ENCODE results near the gene MNDA.

Gene MNDA
- total RNA-seq = 0 to 6.7 (median 0.13) reads per million in 9 experiments

DNA sequence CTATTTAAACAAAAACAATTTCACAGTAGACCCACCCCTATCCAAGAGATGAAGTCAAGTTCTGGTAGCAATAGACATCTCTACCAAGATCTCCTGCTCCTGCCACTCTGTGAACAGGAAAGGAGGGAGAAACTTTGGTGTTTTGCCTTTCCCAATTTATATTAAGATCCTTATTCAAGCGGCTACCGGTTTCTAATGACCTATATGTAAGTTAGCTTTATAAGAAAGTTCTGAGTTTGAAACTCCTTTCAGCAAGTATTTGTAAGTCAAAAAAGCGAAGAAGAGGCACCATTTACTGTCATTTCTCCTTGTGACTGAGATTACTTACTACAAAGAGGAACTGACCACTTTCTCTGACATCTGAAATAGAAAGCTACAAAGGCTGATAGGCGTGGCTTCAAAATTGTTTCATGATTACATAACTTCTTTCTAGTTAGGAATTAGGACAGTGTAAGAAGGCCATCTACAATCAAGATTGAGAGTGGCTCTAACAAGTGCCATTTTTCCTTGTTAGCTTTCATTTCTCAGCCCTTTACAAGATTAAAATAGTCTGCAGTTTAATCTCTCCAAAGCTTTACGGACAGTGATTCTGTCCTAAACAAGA lies at the start of gene MNDA:
MNDA (plus strand) TSS at position 448 of the 604 bp plus-strand sequence. CDS start 10,803 bp downstream, outside the sequence.
- Mint-ChIP-seq H3K9me3 (peaks cover 2 to 14% of the 10 kb centered on the region in 2 donors), H3K4me1 (ENCODE audit: low read depth in 2 of 2) (peaks cover 6 to 25% of the 10 kb centered on the region in 2 donors), H3K27me3 (no peaks in the 10 kb centered on the region), H3K4me3 (peak within 1 kb of the TSS; percentile 12 to 63), H3K27ac (peak within 1 kb of the TSS in 1 of 2 donors; percentile 88), H3K36me3 (ENCODE audit: insufficient read depth) (no peaks in the 10 kb centered on the region)
- no peak for DNase-seq
- peak; percentile 29 for ATAC-seq (replicated peaks)

DNA sequence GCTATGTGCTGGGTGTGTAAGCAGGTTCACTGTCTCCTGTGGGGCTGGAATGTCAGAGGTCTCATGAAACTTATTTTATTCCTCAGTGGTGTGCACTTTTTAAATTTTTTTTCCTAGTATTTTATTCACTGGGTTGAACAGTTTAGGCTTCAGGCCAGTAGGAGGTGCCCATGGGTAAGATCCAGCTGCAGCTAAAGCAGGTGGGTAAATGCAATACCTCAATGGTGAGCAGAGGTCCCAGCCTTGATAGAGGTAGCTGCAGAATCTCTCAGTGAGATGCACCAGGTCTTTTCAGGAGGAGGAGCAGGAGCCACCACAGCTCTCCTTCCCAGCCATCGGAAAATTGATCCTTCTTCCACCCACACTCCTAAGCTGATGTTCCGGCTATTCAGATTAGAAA lies 37.5 kb upstream of the MNDA start:
- Mint-ChIP-seq H3K4me1 (ENCODE audit: low read depth in 2 of 2) (peaks cover 0 to 2% of the 10 kb centered on the region in 2 donors), H3K4me3 (no peak overlapping the region), H3K36me3 (ENCODE audit: insufficient read depth) (no peaks in the 10 kb centered on the region), H3K27ac (no peak overlapping the region), H3K9me3 (no peaks in the 10 kb centered on the region), H3K27me3 (no peaks in the 10 kb centered on the region)
- ATAC-seq (replicated peaks) (peak; percentile 78), DNase-seq (peak; percentile 37 to 53 (median 37))

DNA sequence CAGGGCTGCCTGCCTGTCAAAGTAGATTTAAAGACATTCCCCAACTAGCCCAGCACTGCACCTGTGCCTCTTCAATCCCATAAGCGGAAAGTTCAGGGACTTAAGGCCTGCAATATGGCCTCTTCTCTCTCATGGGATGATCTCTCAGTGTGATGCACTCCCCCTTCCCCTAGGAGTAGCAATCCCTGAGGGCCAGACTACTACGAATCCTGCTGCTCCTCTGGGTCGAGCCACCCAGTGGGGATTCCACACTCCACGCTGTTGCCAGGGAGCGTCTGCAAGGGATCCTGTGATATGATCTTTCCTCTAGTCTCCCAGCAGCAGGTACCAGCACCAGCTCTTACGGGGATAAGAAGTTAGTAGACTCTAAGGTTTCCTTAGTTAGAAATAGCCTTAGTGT lies 36.9 kb upstream of the MNDA start:
- H3K27me3 Mint-ChIP-seq = no peaks in the 10 kb centered on the region
- H3K27ac Mint-ChIP-seq = no peak overlapping the region
- H3K4me1 Mint-ChIP-seq (ENCODE audit: low read depth in 2 of 2) = peaks cover 0 to 5% of the 10 kb centered on the region in 2 donors
- no peak for ATAC-seq (replicated peaks)
- no peaks in the 10 kb centered on the region for H3K36me3 Mint-ChIP-seq (ENCODE audit: insufficient read depth)
- no peak for DNase-seq
- H3K4me3 Mint-ChIP-seq = no peak overlapping the region
- no peaks in the 10 kb centered on the region for H3K9me3 Mint-ChIP-seq

DNA sequence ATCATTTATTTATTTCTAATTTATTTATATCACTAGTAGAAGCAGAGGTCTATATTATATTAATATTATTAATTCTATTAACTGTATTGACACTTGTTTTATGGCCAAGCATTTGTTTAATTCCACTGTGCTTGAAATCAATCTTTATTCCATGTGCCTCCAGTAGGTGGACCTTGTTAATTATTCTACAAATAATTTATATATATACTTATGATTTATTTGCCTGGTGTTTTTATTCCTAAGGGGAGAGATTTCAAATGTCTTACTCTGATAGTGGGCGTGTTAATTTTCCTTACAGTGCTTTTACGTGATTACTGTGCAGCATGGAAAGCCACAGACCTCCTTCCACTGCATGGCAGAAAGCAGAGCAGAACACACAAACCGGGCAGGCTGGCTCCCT lies 32.6 kb upstream of the MNDA start:
- Mint-ChIP-seq H3K27me3 (peaks cover 0 to 9% of the 10 kb centered on the region in 2 donors), H3K27ac (no peak overlapping the region), H3K9me3 (no peaks in the 10 kb centered on the region), H3K4me3 (no peak overlapping the region), H3K36me3 (ENCODE audit: insufficient read depth) (no peaks in the 10 kb centered on the region), H3K4me1 (ENCODE audit: low read depth in 2 of 2) (peaks cover 0 to 7% of the 10 kb centered on the region in 2 donors)
- no peak for DNase-seq
- no peak for ATAC-seq (replicated peaks)

DNA sequence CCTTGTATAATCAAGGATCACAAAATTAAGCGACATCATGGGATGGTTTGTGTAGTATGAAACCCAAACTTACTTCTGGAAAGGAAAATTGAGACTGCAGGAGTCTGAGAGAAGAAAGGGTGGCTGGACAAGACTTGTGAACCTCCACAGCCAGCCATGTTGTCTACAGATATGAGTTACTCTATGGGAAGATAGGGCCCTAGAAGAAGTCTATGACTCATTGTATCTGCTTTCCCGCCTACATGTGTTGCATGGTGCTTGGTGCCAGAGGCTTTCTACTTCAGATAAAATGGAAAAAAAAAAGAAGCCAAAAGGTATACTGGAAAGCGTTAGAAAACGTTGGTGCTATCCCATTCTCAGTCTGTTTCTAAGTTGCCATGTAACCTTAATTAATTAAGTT lies 31.5 kb upstream of the MNDA start:
- Mint-ChIP-seq H3K4me1 (ENCODE audit: low read depth in 2 of 2) (peaks cover 0 to 7% of the 10 kb centered on the region in 2 donors), H3K4me3 (no peak overlapping the region), H3K9me3 (no peaks in the 10 kb centered on the region), H3K27me3 (peaks cover 0 to 9% of the 10 kb centered on the region in 2 donors), H3K36me3 (ENCODE audit: insufficient read depth) (no peaks in the 10 kb centered on the region), H3K27ac (no peak overlapping the region)
- DNase-seq (no peak), ATAC-seq (replicated peaks) (no peak)

DNA sequence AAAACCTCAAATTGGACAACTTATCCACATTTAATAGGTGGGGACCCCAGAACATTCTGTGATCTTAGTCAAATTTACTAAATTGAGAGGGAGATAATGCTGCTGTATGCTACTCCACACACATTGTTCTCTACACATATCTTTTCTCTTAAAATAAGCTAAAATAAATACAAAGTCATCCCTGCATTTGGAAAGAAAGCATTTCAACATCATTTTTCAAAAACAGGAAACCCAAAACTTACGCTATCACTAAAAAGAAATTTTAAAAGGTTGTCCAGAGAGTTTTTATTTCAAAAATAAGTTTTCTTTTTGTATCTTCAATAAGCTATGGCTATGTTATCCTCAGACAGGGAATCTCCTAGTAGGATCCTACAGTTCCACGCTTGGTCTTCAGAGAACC lies 30.6 kb upstream of the MNDA start:
- ATAC-seq (replicated peaks) = no peak
- peaks cover 0 to 6% of the 10 kb centered on the region in 2 donors for H3K4me1 Mint-ChIP-seq (ENCODE audit: low read depth in 2 of 2)
- no peak for DNase-seq
- H3K4me3 Mint-ChIP-seq = no peak overlapping the region
- peaks cover 0 to 9% of the 10 kb centered on the region in 2 donors for H3K27me3 Mint-ChIP-seq
- H3K27ac Mint-ChIP-seq = no peak overlapping the region
- no peaks in the 10 kb centered on the region for H3K36me3 Mint-ChIP-seq (ENCODE audit: insufficient read depth)
- no peaks in the 10 kb centered on the region for H3K9me3 Mint-ChIP-seq

DNA sequence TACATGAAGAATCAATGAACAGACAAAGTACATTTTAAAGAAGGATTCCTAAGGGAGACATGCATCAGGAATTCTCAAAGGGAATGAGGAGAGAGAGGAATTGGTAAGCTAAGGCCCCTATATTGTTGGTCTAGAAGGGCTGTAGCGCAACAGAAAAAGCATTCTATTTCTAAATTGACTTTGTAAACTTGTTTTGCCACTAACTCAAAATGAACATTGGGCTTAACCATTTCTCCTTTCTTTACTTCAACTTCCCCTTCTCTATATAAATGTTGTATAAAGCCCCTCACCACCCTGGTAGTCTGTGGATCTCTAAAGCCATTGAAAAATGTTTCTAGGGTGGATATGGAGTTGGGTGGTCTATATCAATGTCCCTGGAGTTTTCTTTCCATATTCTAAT lies 29.8 kb upstream of the MNDA start:
- Mint-ChIP-seq H3K9me3 (no peaks in the 10 kb centered on the region), H3K36me3 (ENCODE audit: insufficient read depth) (no peaks in the 10 kb centered on the region), H3K4me1 (ENCODE audit: low read depth in 2 of 2) (peaks cover 0 to 4% of the 10 kb centered on the region in 2 donors), H3K27me3 (peaks cover 0 to 9% of the 10 kb centered on the region in 2 donors), H3K27ac (no peak overlapping the region), H3K4me3 (no peak overlapping the region)
- DNase-seq (no peak), ATAC-seq (replicated peaks) (no peak)

DNA sequence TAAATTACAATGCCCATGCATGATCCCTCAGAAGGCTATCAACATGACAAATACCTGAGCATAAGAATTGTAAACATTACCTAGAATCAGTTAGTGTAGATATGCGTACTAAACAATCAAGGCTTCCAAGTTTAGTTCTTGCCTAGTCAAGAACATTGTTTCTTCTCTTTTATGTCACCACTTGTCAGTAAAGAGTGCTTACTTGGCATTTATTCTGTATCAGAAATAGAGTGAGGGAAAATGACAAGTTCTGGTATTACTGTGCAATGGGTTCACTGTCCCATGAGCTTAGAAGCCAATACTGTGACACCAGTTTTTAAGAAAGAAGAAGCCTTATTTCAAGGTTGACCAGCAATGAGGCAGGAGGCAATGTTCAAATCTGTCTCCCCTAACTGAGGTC lies 27.5 kb upstream of the MNDA start:
- DNase-seq (no peak), ATAC-seq (replicated peaks) (no peak)
- H3K36me3 Mint-ChIP-seq (ENCODE audit: insufficient read depth) = peaks cover under 1% of the 10 kb centered on the region
- no peak overlapping the region for H3K27ac Mint-ChIP-seq
- peaks cover 0 to 4% of the 10 kb centered on the region in 2 donors for H3K4me1 Mint-ChIP-seq (ENCODE audit: low read depth in 2 of 2)
- H3K9me3 Mint-ChIP-seq = no peaks in the 10 kb centered on the region
- peaks cover 0 to 10% of the 10 kb centered on the region in 2 donors for H3K27me3 Mint-ChIP-seq
- H3K4me3 Mint-ChIP-seq = no peak overlapping the region

DNA sequence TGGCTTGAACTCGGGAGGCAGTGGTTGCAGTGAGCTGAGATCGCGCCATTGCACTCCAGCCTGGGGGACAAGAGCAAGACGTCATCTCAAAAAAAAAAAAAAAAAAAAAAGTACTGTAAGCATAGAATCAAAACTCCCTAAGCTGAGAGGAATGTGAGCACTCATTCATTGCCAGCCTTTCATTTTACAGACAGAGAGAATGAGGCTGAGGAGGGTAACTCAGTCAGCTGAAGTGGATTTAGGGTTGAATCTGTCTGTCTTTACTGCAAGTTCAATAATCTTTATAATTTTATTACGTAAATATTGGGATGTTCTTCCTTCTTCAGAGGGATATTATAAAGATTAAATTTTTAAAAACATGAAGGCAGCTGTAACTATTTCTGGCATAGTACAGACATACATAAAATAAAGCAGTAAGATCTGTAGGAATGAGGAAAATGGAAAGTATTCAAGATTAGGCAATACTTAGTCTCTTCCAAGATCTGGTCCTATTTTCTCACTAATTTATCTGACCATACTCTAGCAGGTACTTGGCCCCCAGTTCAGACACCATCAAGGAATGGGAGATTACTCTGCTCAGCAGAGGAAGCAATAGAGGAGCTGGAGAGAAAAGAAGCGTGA lies 24.1 kb upstream of the MNDA start:
- no peak overlapping the region for H3K27ac Mint-ChIP-seq
- ATAC-seq (replicated peaks) (no peak), DNase-seq (no peak)
- peaks cover 0 to 14% of the 10 kb centered on the region in 2 donors for H3K27me3 Mint-ChIP-seq
- peaks cover 2% of the 10 kb centered on the region for H3K36me3 Mint-ChIP-seq (ENCODE audit: insufficient read depth)
- H3K4me1 Mint-ChIP-seq (ENCODE audit: low read depth in 2 of 2) = no peaks in the 10 kb centered on the region
- H3K4me3 Mint-ChIP-seq = no peak overlapping the region
- no peaks in the 10 kb centered on the region for H3K9me3 Mint-ChIP-seq

DNA sequence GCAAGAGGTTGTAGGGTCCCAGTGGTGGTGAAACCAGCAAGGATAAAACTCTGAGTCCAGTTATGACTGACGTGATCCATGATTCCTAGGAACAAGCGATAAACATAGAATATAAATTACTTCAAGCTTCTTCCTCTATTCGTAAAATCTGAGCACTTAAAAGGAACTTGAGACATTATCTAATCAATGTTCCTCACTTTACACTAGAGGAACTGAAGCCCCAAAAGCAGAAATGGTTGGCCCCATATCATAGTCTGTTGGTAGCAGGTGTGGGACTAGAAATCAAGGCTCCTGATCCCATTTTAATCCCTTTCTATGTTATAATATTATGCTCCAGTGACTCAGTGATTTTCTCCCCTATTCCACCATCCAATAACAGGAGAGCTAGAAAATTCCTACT lies 21.9 kb upstream of the MNDA start:
- H3K27me3 Mint-ChIP-seq = peaks cover 0 to 8% of the 10 kb centered on the region in 2 donors
- DNase-seq (no peak), ATAC-seq (replicated peaks) (no peak)
- H3K4me1 Mint-ChIP-seq (ENCODE audit: low read depth in 2 of 2) = no peaks in the 10 kb centered on the region
- H3K27ac Mint-ChIP-seq = no peak overlapping the region
- H3K9me3 Mint-ChIP-seq = no peaks in the 10 kb centered on the region
- H3K4me3 Mint-ChIP-seq = no peak overlapping the region
- H3K36me3 Mint-ChIP-seq (ENCODE audit: insufficient read depth) = peaks cover 2% of the 10 kb centered on the region

DNA sequence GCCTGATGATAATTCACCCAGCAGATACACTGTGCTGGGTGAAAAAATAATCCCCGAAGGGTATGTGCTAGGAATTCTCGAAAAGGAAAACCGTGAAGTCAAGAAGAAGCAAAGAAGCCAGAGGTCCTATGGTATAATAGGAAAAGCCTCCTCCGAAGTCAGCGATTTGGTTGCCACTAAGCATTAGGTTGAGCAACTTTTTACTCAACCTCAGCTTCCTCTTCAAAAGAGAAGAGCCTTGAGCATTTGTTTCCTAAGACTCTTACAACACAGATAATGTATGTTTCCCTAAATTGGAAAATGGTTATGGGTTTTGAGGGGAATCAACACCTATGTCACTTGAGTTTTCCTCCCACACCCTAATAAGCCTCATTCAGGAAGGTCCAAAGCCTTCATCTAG lies 21.3 kb upstream of the MNDA start:
- Mint-ChIP-seq H3K4me3 (no peak overlapping the region), H3K9me3 (no peaks in the 10 kb centered on the region), H3K27ac (peak overlapping the region in 1 of 2 donors; percentile 44), H3K27me3 (peaks cover 0 to 8% of the 10 kb centered on the region in 2 donors), H3K36me3 (ENCODE audit: insufficient read depth) (peaks cover 2% of the 10 kb centered on the region), H3K4me1 (ENCODE audit: low read depth in 2 of 2) (no peaks in the 10 kb centered on the region)
- ATAC-seq (replicated peaks) (no peak), DNase-seq (no peak)

DNA sequence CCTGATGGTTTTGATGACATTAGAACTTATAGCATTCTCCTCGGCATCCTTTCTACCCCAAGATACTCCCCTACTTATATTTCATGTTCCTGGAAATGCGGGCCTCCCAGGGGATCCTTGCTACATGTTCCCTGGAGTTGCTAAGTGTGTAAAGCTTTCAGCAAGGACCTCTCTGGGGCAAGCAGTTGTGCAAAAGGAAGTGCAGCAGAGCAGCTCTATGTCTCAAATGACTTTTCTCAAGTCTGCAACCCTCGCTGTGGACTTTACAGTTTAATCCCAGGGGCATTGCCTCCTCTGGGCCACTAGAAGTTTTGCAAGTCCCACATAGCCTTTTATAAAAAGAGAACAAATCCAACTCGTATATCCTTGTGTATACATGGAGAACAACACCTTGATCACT lies 20.8 kb upstream of the MNDA start:
- DNase-seq = no peak
- H3K4me1 Mint-ChIP-seq (ENCODE audit: low read depth in 2 of 2) = no peaks in the 10 kb centered on the region
- no peak for ATAC-seq (replicated peaks)
- H3K9me3 Mint-ChIP-seq = no peaks in the 10 kb centered on the region
- H3K4me3 Mint-ChIP-seq = no peak overlapping the region
- peak overlapping the region in 1 of 2 donors; percentile 44 for H3K27ac Mint-ChIP-seq
- peaks cover 2% of the 10 kb centered on the region for H3K36me3 Mint-ChIP-seq (ENCODE audit: insufficient read depth)
- peaks cover 0 to 8% of the 10 kb centered on the region in 2 donors for H3K27me3 Mint-ChIP-seq

DNA sequence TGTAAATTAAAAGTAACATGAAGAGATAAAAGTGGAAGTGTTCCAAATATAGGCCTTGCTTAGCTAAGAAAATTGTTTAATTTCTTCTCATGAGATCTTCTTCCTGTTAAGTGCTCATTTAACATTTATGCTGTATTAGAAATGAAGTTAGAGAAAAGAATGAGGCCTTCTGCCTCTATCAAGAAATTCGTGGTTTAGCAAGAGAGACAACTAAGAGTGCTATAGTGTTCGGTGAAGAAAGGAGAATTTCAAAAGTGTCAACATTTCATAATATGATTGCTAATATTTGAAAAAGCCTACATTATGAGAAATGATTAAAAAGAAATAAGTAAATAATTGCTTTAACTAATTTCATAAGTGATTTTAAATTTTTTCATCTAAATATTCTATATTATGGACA lies 18.8 kb upstream of the MNDA start:
- DNase-seq = no peak
- Mint-ChIP-seq H3K36me3 (ENCODE audit: insufficient read depth) (peaks cover 2% of the 10 kb centered on the region), H3K9me3 (no peaks in the 10 kb centered on the region), H3K4me3 (no peak overlapping the region), H3K27me3 (peaks cover 0 to 8% of the 10 kb centered on the region in 2 donors), H3K4me1 (ENCODE audit: low read depth in 2 of 2) (peaks cover 0 to under 1% of the 10 kb centered on the region in 2 donors), H3K27ac (peak overlapping the region in 1 of 2 donors; percentile 1)
- no peak for ATAC-seq (replicated peaks)

DNA sequence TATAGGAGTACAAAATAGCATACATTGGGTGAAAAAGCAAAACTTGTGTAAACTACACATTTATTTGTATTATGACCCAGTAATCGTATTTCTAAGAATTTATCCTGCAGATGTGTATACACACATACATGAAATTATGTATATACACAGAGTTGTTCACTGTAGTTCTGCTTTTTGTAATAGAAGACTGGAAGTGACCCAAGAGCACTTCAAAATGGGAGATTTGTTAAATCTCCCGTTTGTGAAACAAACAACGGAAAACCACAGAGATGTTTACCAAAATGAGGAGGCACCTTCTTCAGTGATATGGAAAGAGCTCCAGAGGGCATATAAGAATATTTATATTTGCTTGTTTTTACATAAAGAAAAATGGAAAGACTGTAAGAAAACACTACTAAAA lies 18.0 kb upstream of the MNDA start:
- ATAC-seq (replicated peaks) (no peak), DNase-seq (no peak)
- Mint-ChIP-seq H3K4me1 (ENCODE audit: low read depth in 2 of 2) (peaks cover 3 to 8% of the 10 kb centered on the region in 2 donors), H3K9me3 (no peaks in the 10 kb centered on the region), H3K27ac (no peak overlapping the region), H3K4me3 (no peak overlapping the region), H3K36me3 (ENCODE audit: insufficient read depth) (peaks cover 2% of the 10 kb centered on the region), H3K27me3 (peaks cover 0 to 8% of the 10 kb centered on the region in 2 donors)
